ENCODE data around the gene PDE3B. TPM values are rescaled to one million over a fixed set of nuclear protein-coding genes. Genes with fewer than 3 reads are reported as not detected.
"Not testable (repeated sequence)": the region's sequence is repeated elsewhere in the genome, so short reads cannot be mapped to it uniquely, and the experiment has no call there.

PDE3B gene
- total RNA-seq, 2 donors from 2014 or later: 9.4 to 11.7 TPM

GRCh38 chr11:14657841-14658240 lies 14.2 kb downstream of the PDE3B start:
- TF ChIP-seq CTCF (conservative IDR thresholded peaks at IDR 0.05): no peak
- no peak overlapping the region for H3K4me3 ChIP-seq (ENCODE audit: low read length)
- WGBS, 2 experiments (ENCODE audit: insufficient coverage in 1 of 2, insufficient read length in 1 of 2): 100% methylated on average over 1 of the region's 1 CpG; no CpG with 5 or more reads in 1 of the 2 experiments
- DNase-seq: no peak
- Mint-ChIP-seq H3K27ac (no peak overlapping the region), H3K9me3 (peaks cover 19% of the 10 kb centered on the region), H3K27me3 (ENCODE audit: insufficient read depth) (no peaks in the 10 kb centered on the region), H3K36me3 (ENCODE audit: low read depth) (peaks cover 15% of the 10 kb centered on the region), H3K4me1 (peaks cover 13% of the 10 kb centered on the region), H3K4me3 (no peak overlapping the region)
- H3K27me3 ChIP-seq (ENCODE audit: control insufficient read depth, insufficient read depth, low read length, poor library complexity, severe bottlenecking): no peaks in the 10 kb centered on the region
- H3K4me1 ChIP-seq (ENCODE audit: control insufficient read depth, insufficient read depth, low read length): peaks cover 4% of the 10 kb centered on the region
- no peak overlapping the region for H3K9ac ChIP-seq (ENCODE audit: extremely low read depth, low read length, poor library complexity, severe bottlenecking)
- H3K36me3 ChIP-seq (ENCODE audit: control insufficient read depth, insufficient read depth, low read length): no peaks in the 10 kb centered on the region
- H3K27ac ChIP-seq (ENCODE audit: low read depth, low read length): no peak overlapping the region
- no peaks in the 10 kb centered on the region for H3K9me3 ChIP-seq (ENCODE audit: control insufficient read depth, low read length)

GRCh38 chr11:14664926-14665325 lies 21.3 kb downstream of the PDE3B start:
- H3K27ac ChIP-seq (ENCODE audit: low read depth, low read length); H3K27me3 Mint-ChIP-seq (ENCODE audit: insufficient read depth); H3K4me1 Mint-ChIP-seq; H3K9ac ChIP-seq (ENCODE audit: extremely low read depth, low read length, poor library complexity, severe bottlenecking); H3K4me1 ChIP-seq (ENCODE audit: control insufficient read depth, insufficient read depth, low read length); H3K4me3 Mint-ChIP-seq; H3K36me3 ChIP-seq (ENCODE audit: control insufficient read depth, insufficient read depth, low read length); H3K9me3 ChIP-seq (ENCODE audit: control insufficient read depth, low read length); H3K4me3 ChIP-seq (ENCODE audit: low read length); H3K27me3 ChIP-seq (ENCODE audit: control insufficient read depth, insufficient read depth, low read length, poor library complexity, severe bottlenecking); H3K27ac Mint-ChIP-seq; DNase-seq: not testable (repeated sequence)
- Mint-ChIP-seq H3K36me3 (ENCODE audit: low read depth) (peaks cover 22% of the 10 kb centered on the region), H3K9me3 (peaks cover 40% of the 10 kb centered on the region)
- WGBS, 2 experiments (ENCODE audit: insufficient coverage in 1 of 2, insufficient read length in 1 of 2): 92 to 100% methylated on average over 1 of the region's 3 CpGs

GRCh38 chr11:14667329-14667728 lies 23.7 kb downstream of the PDE3B start:
- peaks cover 24% of the 10 kb centered on the region for H3K9me3 Mint-ChIP-seq
- H3K36me3 Mint-ChIP-seq (ENCODE audit: low read depth): not testable (repeated sequence)

GRCh38 chr11:14668731-14669301 lies 25.2 kb downstream of the PDE3B start:
- H3K9me3 ChIP-seq (ENCODE audit: control insufficient read depth, low read length): no peaks in the 10 kb centered on the region
- no peak overlapping the region for H3K27ac Mint-ChIP-seq

More at GRCh38 chr11:14667329-14667728, 23.7 kb downstream of the PDE3B start:
- not testable (repeated sequence) for H3K4me3 Mint-ChIP-seq; H3K9me3 ChIP-seq (ENCODE audit: control insufficient read depth, low read length); DNase-seq; H3K4me1 ChIP-seq (ENCODE audit: control insufficient read depth, insufficient read depth, low read length); H3K27ac ChIP-seq (ENCODE audit: low read depth, low read length); H3K27ac Mint-ChIP-seq; H3K9ac ChIP-seq (ENCODE audit: extremely low read depth, low read length, poor library complexity, severe bottlenecking); H3K4me3 ChIP-seq (ENCODE audit: low read length); H3K36me3 ChIP-seq (ENCODE audit: control insufficient read depth, insufficient read depth, low read length); H3K27me3 Mint-ChIP-seq (ENCODE audit: insufficient read depth); H3K27me3 ChIP-seq (ENCODE audit: control insufficient read depth, insufficient read depth, low read length, poor library complexity, severe bottlenecking)
- H3K4me1 Mint-ChIP-seq: peaks cover 13% of the 10 kb centered on the region
- WGBS, 2 experiments (ENCODE audit: insufficient coverage in 1 of 2, insufficient read length in 1 of 2): 90 to 100% methylated on average over 3 of the region's 4 CpGs

More at GRCh38 chr11:14668731-14669301, 25.2 kb downstream of the PDE3B start:
- no peak for DNase-seq
- WGBS, 2 experiments (ENCODE audit: insufficient coverage in 1 of 2, insufficient read length in 1 of 2): 86 to 92% methylated on average over 5 to 6 of the region's 6 CpGs
- Histone ChIP-seq H3K4me1 (ENCODE audit: control insufficient read depth, insufficient read depth, low read length) (no peaks in the 10 kb centered on the region), H3K27ac (ENCODE audit: low read depth, low read length) (no peak overlapping the region), H3K4me3 (ENCODE audit: low read length) (no peak overlapping the region), H3K9ac (ENCODE audit: extremely low read depth, low read length, poor library complexity, severe bottlenecking) (no peak overlapping the region), H3K36me3 (ENCODE audit: control insufficient read depth, insufficient read depth, low read length) (no peaks in the 10 kb centered on the region), H3K27me3 (ENCODE audit: control insufficient read depth, insufficient read depth, low read length, poor library complexity, severe bottlenecking) (no peaks in the 10 kb centered on the region)
- no peak for TF ChIP-seq CTCF (conservative IDR thresholded peaks at IDR 0.05)
- no peak overlapping the region for H3K4me3 Mint-ChIP-seq
- H3K4me1 Mint-ChIP-seq: peaks cover 22% of the 10 kb centered on the region
- peaks cover 6% of the 10 kb centered on the region for H3K36me3 Mint-ChIP-seq (ENCODE audit: low read depth)
- no peaks in the 10 kb centered on the region for H3K27me3 Mint-ChIP-seq (ENCODE audit: insufficient read depth)
- peaks cover 17% of the 10 kb centered on the region for H3K9me3 Mint-ChIP-seq
